ENCODE data around the gene TUBA3C. TPM values are rescaled to one million over a fixed set of nuclear protein-coding genes. Genes with fewer than 3 reads are reported as not detected.
"Not testable (repeated sequence)": the region's sequence is repeated elsewhere in the genome, so short reads cannot be mapped to it uniquely, and the experiment has no call there.

Gene TUBA3C
- total RNA-seq (not detected), polyA plus RNA-seq (not detected)
- long read RNA-seq, donor 1, result 0 reads
- long read RNA-seq, donor 2, result 0 reads
- long read RNA-seq, donor 3, result 0 reads
- long read RNA-seq, donor 4, result 0 reads
- long read RNA-seq, donor 5, result 0 reads
- long read RNA-seq, donor 6, result 0 reads
- long read RNA-seq, donor 7, result 0 reads
- long read RNA-seq, donor 8, result 0 reads
- long read RNA-seq, donor 9, result 0 reads
- long read RNA-seq, donor 10, result 0 reads

GRCh38 chr13:19181621-19182485 lies at the start of gene TUBA3C:
Gene TUBA3C (minus strand): TSS chr13:19181824. CDS start chr13:19181747, 77 bp downstream.
- H3K4me1 ChIP-seq (replicated peaks in 1 of 2), result no peaks in the 10 kb centered on the region
- no peak within 1 kb of the TSS for H3K27ac ChIP-seq
- DNase-seq, result peak in 1 of 7 donors; percentile 34
- no peaks in the 10 kb centered on the region for H3K27me3 ChIP-seq
- no peak within 1 kb of the TSS for H3K4me3 ChIP-seq
- WGBS, 4 donors, result 85 to 96% (median 88%) methylated on average over 25 to 40 of the region's 40 CpGs
- TF ChIP-seq POLR2A (IDR thresholded peaks at IDR 0.05) (no peak), CTCF (IDR thresholded peaks at IDR 0.05) (no peak)
- intact Hi-C loops (cut with DNase I), result no loop called here
- H3K36me3 ChIP-seq (replicated peaks in 1 of 2), result no peaks in the 10 kb centered on the region
- no peaks in the 10 kb centered on the region for H3K9me3 ChIP-seq (replicated peaks in 1 of 3)

GRCh38 chr13:19207413-19207812 lies 25.8 kb upstream of the TUBA3C start:
- H3K9me3 ChIP-seq (replicated peaks in 1 of 3); H3K27me3 ChIP-seq; DNase-seq; H3K27ac ChIP-seq; H3K4me3 ChIP-seq; intact Hi-C loops (cut with DNase I); H3K4me1 ChIP-seq (replicated peaks in 1 of 2); H3K36me3 ChIP-seq (replicated peaks in 1 of 2): not testable (repeated sequence)
- 72 to 78% (median 73%) methylated on average over 3 of the region's 3 CpGs for WGBS, 4 donors

DNA sequence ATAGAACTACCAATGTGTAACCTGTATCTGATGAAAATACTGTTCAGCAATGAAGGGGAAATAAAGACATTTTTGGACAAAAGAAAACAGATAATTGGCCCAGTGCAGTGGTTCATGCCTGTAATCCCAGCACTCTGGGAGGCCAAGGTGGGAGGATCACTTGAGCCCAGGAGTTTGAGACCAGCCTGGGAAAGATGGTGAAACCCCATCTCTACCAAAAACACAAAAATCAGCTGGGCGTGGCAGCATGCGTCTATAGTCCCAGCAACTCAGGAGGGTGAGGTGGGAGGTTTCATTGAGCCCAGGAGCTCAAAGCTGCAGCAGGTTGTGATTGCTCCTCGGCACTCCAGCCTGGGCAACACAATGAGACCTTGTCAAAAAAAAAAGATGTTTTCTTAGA lies 11.0 kb upstream of the TUBA3C start:
- H3K9me3 ChIP-seq (replicated peaks in 1 of 3), result not testable (repeated sequence)

DNA sequence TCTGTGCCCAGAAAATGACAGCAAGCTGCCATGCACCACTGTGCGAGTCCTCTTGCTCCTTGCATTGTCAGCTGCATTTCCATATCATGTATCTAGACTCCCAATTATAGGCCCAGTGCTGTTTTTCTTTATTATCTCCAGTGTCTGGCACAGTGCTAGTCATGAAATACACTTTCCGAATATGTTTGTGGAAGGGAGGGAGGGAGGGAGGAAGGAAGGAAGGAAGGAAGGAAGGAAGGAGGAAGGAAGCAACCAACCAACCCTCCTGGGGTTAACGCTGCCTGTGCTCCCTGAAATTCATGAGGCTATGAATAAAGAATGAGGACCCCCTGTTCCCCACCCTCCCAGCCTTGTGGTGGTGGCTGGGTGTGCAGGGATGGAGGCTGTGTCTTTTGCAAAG lies 8.3 kb upstream of the TUBA3C start:
- DNase-seq; intact Hi-C loops (cut with DNase I): not testable (repeated sequence)

More for the DNA sequence above, 11.0 kb upstream of the TUBA3C start:
- DNase-seq; H3K4me3 ChIP-seq; intact Hi-C loops (cut with DNase I); H3K27me3 ChIP-seq; H3K4me1 ChIP-seq (replicated peaks in 1 of 2); H3K36me3 ChIP-seq (replicated peaks in 1 of 2); H3K27ac ChIP-seq: not testable (repeated sequence)
- 69 to 83% (median 74%) methylated on average over 3 of the region's 3 CpGs for WGBS, 4 donors

DNA sequence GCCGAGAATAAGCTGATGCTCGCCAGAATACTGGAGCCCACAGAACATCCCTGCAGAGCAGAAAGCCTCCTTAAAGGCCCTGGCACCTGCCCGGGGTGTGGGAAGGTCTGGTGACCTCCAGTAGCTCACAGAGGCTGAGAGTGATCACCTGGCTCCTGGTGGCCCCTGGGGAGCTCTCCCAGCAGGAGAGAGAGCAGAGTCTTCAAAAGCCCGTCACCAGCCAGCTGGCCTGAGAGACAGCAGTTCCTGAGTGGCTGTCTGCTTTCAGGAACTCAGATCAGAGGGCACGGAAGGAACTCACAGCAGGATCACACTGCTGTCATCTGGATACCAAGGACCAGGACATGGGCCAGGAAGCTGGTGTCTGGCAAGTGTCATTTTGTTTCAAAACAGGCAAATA lies 7.7 kb upstream of the TUBA3C start:
- H3K4me3 ChIP-seq; intact Hi-C loops (cut with DNase I); H3K27me3 ChIP-seq; H3K9me3 ChIP-seq (replicated peaks in 1 of 3); H3K27ac ChIP-seq; DNase-seq; H3K36me3 ChIP-seq (replicated peaks in 1 of 2); H3K4me1 ChIP-seq (replicated peaks in 1 of 2): not testable (repeated sequence)
- WGBS, 4 donors, result 50 to 82% (median 55%) methylated on average over 2 to 3 of the region's 5 CpGs

More for the DNA sequence above, 8.3 kb upstream of the TUBA3C start:
- not testable (repeated sequence) for H3K27ac ChIP-seq; H3K27me3 ChIP-seq; H3K36me3 ChIP-seq (replicated peaks in 1 of 2); H3K4me3 ChIP-seq; H3K4me1 ChIP-seq (replicated peaks in 1 of 2); H3K9me3 ChIP-seq (replicated peaks in 1 of 3)
- WGBS, 4 donors, result 62 to 80% (median 77%) methylated on average over 2 to 3 of the region's 3 CpGs

DNA sequence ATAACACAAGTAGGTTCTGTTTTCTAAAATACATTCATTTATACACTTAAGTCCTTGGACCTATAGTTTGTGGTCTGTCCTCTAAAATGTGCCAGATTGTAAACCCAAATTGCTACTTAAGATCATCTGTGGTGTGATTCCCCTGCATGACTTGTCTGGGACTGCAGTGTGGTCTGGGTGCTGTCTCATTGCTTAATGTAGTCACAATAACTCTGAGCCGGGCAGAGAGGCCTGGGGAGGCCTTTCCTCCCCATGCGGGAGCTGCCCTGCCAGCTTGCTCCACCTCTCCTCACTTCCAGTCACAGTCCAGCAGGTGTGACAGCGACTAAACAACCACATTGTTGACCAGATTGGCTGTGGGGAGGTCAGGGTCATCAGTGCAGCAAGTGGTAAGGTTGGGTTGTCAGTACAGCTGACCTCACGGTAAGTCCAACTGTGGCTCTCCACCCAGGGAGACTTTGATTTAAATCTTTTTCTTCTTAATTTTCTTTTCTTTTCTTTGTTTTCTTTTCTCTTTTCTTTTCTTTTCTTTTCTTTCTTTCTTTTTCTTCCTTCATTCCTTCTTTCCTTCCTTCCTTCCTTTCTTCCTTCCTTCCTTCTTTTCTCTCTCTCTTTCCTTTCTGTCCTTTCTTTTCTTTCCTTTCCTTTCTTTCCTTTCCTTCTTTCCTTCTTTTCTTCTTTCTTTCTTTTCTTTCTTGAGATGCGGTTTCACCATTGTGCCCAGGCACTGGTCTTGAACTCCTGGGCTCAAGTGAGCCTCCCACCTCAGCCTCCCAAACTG lies 4.4 kb upstream of the TUBA3C start:
- Histone ChIP-seq H3K9me3 (replicated peaks in 1 of 3) (no peaks in the 10 kb centered on the region), H3K27ac (no peak overlapping the region), H3K27me3 (no peaks in the 10 kb centered on the region), H3K4me1 (replicated peaks in 1 of 2) (no peaks in the 10 kb centered on the region), H3K4me3 (no peak overlapping the region), H3K36me3 (replicated peaks in 1 of 2) (no peaks in the 10 kb centered on the region)
- 60 to 73% (median 61%) methylated on average over 5 of the region's 5 CpGs for WGBS, 4 donors
- DNase-seq, result peak in 1 of 7 donors; percentile 14
- intact Hi-C loops (cut with DNase I), result no loop called here
- TF ChIP-seq CTCF (IDR thresholded peaks at IDR 0.05) (no peak), POLR2A (IDR thresholded peaks at IDR 0.05) (no peak)
